Measurements from ENCODE around the gene SHMT1. TPM values are rescaled to one million over a fixed set of nuclear protein-coding genes. Genes with fewer than 3 reads are reported as not detected.
"Not testable (repeated sequence)": the region's sequence is repeated elsewhere in the genome, so short reads cannot be mapped to it uniquely, and the experiment has no call there.

SHMT1 gene
- 65.4 and 67.0 TPM in 2 replicates for total RNA-seq

DNA sequence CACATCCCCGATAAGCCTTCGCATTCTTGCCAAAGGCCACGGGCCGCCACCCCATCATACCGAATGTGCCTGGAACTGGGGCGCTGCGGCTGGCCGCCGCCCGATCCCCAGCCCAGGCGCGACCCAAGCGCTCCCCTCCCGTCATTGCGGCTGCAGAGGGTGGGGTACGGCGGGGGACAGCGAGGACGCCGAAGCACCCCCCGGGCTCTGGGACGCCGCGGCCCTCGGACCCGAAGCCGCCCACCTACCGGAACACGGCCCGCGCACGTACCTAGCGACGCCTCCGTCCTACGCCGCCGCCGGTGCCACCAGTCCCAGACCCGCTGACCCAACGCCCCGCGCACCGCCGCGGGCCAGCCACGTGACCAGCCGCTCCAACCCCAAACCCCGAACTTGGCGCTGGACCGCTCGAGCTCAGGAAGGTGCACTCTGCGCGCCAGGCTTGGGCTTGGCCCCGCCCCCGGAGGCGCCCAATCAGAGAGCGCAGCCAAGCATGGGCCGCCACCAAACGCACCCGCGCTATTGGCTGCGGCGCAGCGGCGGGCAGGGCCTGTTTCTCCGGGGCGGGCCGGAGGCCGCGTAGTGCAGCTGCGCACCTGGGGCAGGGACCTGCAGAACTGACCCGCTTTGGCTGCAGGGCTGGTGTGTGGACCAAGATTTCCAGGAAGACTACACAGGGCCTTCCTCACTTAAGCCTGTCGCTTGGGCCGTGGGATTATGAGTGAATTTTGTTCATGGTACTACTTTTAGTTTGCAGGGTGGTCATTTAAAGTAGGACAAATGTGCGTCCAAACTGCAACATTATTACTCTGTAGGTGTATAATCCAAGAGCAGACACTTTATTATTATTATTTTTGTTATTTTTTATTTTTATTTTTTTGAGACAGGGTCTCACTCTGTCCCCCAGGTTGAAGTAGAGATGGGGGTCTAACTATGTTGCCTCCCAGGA lies at the start of gene SHMT1:
SHMT1 (minus strand) TSS at position 450 of the 949 bp plus-strand sequence. CDS start 7,569 bp downstream, outside the sequence.
- intact Hi-C loops (cut with micrococcal nuclease): no loop called here

DNA sequence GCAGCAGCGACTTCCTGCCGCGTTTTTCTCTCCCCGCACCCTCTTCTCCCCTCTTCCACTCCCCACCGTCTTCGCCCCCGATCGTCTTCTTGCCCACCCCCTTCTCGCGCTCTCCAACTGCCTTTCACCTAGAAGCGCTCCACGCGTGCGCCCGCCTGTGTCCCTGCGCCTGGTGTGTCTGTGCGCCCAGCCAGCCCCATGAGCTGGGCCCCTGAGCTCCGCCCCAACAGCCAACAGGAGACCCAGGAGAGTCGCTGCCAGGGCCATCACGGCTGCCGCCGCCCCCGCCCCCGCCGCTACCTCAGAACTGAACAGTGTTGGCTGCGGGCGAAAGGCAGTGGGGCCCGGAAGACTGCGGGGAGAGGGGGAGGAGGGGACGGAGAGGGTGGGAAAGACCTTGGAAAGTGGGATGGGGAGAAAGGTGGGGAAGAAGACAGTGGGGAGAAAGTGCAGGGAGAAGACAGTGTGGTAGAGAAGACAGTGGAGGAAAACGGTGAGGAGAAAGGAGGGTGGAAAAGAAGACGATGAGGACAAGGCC lies 48.7 kb upstream of the SHMT1 start:
- intact Hi-C loops (cut with micrococcal nuclease): not testable (repeated sequence)

DNA sequence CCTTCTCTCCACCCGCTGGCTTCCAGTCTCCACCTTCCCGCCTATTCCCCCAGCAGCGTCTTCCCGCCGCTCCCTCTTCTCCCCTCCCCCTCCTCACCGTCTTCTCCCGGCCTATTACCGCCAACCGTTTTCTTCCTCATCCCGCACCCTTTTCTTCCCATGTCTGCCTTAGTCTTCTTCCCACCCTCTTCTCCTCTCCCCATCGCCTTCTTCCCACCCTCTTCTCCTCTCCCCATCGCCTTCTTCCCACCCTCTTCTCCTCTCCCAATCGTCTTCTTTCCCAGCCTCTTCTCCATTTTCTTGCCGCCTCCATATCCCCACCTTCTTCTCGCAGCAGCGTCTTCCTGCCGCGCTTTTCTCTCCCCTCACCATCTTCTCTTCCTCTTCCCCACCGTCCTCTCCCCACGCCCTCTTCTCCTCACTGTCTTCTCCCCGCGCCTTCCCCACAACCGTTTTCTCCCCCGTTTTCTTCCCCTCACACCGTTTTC lies 48.1 kb upstream of the SHMT1 start:
- intact Hi-C loops (cut with micrococcal nuclease): not testable (repeated sequence)

DNA sequence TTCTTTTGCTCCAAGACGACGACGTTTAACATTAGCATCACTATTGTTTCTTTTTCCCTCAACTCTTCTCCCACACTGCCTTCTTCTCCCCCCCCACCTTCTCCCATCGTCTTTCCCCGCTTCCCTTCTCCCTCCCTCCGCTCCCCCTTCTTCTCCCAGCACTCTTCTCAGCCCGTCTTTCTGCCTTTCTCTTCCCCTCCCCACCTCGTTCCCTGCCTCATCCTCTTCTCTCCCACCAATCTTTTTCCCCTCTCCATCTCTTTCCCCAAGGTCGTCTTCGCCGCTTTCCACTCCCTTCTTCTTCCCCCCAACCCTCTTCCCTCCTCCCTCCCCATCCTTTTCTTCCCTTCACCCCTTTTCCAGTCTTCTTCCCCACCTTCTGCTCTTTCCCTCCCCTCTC lies 47.4 kb upstream of the SHMT1 start:
- intact Hi-C loops (cut with micrococcal nuclease): not testable (repeated sequence)

DNA sequence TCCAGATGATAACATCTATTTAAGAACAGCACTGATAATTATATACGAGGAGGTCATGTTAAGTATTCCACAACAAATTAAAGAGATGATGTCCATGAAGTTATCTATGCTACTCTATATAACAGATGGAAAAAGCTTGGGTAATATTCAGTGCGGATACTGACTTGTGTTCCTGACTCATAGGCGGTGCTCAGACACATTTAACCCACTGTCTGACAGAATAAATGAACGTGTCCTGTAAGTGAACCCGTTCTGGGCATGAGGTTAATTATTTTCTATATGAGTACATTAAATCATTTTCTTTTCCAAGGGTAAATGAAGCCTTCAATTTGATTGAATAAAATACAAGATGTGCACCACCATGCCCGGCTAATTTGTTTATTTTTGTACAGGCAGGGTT lies 46.0 kb upstream of the SHMT1 start:
- intact Hi-C loops (cut with micrococcal nuclease): not testable (repeated sequence)

DNA sequence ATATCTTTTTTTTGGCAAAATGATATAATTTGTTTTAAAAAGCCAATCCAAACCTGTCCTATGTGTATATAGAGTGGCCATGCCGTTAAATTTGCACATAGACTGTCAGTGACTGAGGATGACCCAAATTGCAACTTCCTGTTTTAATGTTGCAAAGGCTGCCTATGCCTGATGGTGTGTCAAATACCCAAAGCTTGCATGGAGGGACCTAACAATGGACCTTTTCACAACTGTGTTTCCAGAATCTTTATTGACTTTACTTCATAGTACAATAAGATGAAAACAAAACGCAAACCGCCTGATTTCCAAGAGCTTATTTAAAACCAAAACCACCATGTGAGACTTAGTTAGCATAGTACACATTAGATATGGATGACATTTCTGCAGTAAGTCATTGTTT lies 45.6 kb upstream of the SHMT1 start:
- intact Hi-C loops (cut with micrococcal nuclease): not testable (repeated sequence)

DNA sequence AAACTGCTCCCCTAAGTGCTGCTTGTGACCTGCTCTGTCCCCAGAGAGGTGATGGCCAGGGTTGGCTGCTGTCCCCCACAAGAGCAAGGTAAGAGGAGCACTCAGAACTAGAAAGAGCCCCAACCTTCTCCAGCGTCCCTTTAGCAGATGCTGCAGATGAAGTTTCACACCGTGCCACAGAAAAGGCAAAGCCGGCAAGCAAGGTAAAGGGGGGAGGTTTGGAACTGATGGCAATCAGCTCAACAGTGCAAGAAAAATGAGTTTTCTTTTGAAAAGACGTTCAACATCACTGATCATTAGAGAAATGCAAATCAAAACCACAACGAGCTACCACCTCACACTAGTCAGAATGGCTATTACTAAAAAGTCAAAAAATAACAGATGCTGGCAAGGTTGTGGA lies 40.3 kb upstream of the SHMT1 start:
- intact Hi-C loops (cut with micrococcal nuclease): not testable (repeated sequence)

DNA sequence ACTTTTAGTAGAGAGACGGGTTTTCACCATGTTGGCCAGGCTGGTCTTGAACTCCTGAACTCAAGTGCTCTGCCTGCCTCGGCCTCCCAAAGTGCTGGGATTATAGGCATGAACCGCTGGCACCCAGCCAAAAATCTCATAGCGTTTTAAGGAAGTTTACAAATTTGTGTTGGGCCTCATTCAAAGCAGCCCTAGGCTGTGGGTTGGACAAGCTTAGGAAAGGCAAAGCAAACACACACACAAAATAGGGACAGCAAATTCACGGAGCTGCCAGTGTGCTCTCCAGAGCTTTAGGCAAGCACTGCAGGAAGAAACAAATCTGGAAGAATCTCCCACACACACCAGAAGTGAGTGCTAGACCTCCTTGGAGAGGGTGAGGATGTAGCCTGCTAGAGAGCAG lies 39.8 kb upstream of the SHMT1 start:
- intact Hi-C loops (cut with micrococcal nuclease): not testable (repeated sequence)

DNA sequence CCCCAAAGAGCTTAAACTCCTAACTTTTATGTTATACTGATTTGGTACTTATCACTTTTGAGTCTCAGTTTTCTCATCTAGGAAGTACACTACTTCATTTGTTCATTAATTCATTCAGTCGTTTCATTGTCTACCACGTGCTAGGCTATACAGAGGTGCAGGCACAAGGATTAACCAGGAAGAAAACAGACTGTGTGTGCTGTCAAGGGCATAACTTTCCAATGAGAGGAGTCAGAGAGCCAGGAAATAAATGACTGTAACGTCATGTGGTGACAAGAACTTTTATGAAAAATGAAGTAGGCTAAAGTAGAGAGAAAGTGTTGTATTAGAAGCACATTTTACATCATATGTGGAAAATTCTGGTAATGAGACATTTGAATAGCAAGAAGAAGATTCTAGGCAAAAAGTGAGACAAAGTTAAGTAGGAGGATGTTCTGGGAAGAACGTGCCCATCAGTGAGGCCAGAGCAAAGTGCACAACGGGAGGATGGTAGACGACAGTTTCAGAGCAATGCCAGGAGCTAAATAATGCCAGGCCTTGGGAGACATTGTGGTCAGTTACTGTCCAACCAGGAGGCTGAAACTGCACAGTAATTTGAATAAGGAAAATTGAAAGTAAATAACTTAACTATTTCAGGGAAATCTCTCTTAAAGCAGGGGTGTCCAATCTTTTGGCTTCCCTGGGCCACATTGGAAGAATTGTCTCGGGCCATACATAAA lies 38.7 kb upstream of the SHMT1 start:
- intact Hi-C loops (cut with micrococcal nuclease): not testable (repeated sequence)

DNA sequence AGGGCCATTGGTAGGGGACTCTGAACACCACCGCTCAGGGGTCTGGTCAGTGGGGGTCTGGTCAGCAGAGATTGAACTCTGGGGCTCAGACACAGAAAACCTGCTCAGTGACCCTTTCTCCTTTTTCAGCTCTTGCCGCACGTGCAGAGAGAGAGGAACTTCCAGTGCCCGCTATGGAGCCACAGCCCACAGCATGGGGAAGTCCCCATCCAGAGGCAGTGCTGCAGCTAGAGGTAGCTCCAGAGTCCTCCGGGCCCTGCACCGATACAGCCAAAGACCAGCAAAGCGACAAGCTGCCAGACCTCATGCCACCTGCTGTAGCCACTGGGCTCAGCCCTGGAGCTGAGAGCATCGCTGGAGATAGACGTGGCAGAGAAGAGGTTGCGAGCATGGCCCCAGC lies 25.4 kb upstream of the SHMT1 start:
- intact Hi-C loops (cut with micrococcal nuclease): not testable (repeated sequence)

DNA sequence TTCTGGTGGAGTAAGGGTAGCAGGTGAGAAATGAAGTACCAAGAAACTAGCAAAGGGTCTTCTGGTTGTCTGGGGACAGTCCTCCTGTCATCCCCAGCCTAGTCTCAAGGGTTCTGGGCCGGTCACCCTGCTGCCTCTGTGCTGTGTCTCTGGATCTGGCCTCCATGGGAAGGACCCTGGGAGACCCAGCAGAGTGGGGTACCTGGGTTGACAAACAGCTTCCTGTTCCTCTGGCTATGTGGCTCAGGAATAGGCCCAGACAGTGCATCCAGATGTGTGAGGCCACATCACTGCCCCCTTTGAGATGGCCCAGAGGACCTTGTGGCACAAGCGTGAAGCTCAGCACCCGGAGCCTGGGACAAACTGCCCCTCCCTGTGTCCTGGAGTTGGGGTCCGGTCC lies 24.9 kb upstream of the SHMT1 start:
- intact Hi-C loops (cut with micrococcal nuclease): not testable (repeated sequence)

DNA sequence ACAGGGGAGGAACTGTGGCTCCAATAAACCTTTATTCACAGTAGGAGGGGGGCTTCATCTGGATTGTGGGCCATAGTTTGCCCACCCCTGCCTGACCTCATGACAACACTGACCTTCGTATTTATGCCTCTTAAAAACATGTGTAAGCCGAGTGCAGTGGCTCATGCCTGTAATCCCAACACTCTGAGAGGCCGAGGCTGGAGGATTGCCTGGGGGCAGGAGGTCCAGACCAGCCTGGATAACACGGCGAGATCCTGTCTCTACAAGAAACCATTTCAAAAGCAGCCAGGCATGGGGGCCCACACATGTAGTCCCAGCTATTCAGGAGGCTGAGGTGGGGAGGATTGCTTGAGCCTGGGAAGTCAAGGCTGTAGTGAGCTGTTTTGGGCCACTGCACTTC lies 24.2 kb upstream of the SHMT1 start:
- intact Hi-C loops (cut with micrococcal nuclease): not testable (repeated sequence)

DNA sequence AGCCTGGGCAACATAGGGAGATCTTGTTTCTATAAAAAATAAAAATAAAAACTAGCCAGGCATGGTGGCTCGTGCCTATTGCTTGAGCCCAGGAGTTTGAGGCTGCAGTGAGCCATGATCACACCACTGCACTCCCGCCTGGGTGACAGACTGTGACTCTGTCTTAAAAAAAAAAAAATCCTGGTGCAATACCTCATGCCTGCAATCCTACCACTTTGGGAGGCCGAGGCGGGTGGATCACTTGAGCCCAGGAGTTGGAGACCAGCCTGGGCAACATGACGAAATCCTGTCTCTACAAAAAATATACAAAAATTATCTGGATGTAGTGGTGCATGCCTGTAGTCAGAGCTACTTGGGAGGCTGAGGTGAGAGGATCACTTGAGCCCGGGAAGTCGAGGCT lies 20.9 kb upstream of the SHMT1 start:
- intact Hi-C loops (cut with micrococcal nuclease): not testable (repeated sequence)

DNA sequence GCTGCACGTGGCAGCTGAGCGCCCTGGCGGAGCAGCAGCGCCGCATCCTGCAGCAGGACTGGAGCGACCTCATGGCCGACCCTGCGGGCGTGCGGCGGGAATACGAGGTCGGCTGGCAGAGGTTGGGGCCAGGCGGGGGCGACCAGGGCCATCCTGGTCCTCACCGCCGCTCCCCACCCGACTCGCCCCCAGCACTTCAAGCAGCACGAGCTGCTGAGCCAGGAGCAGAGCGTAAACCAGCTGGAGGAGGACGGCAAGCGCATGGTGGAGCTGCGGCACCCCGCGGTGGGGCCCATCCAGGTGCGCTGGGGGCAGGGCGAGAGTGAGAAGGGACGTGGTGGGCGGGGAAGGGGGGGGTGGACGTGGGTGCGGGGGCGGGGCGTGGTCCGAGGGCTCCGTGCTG lies 19.7 kb upstream of the SHMT1 start:
- intact Hi-C loops (cut with micrococcal nuclease): not testable (repeated sequence)

DNA sequence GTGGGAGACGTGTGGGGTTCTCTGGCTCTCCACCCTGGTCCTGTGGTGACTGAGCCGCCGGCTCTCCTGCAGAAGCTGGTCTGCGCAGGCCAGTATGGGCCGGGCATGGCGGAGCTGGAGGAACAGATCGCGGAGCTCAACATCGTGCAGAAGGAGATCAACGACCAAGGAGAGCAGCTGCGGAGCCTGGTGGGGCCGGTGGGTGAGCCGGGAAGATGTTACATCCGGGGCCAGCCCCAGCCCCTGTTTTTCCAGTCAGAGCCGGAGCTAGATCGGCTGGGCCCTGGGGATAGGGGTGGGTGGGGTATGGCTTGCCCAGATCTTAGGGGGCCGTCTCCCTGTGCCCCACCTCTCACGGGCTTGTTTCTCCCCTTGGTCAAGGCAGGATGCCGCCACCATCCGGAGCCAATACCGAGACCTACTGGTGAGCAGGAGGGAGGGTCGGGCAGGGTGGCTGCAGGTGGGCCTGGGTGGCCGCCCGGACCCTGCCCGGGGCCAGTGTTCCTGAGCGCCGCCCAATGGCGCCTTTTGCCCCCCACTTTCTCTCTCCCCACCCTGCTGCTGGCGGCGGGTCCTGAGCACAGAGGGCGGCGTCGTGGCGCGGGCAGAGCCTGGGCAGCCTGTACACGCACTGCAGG lies 19.2 kb upstream of the SHMT1 start:
- intact Hi-C loops (cut with micrococcal nuclease): no loop called here

DNA sequence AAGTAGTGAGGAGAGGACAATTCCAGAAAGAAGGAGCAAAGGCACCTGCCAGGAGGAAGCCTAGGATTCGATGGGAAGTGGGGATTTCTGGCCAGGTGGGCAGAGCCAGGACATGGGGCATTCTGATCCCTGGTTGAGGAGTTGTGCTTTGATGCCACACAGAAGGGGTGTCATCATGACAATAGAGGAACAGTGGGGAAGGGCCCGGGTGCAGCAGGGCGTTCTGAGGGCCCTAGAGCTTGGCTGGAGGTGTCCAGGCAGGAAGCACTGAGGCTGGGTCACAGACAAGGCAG lies 18.5 kb upstream of the SHMT1 start:
- intact Hi-C loops (cut with micrococcal nuclease): no loop called here

DNA sequence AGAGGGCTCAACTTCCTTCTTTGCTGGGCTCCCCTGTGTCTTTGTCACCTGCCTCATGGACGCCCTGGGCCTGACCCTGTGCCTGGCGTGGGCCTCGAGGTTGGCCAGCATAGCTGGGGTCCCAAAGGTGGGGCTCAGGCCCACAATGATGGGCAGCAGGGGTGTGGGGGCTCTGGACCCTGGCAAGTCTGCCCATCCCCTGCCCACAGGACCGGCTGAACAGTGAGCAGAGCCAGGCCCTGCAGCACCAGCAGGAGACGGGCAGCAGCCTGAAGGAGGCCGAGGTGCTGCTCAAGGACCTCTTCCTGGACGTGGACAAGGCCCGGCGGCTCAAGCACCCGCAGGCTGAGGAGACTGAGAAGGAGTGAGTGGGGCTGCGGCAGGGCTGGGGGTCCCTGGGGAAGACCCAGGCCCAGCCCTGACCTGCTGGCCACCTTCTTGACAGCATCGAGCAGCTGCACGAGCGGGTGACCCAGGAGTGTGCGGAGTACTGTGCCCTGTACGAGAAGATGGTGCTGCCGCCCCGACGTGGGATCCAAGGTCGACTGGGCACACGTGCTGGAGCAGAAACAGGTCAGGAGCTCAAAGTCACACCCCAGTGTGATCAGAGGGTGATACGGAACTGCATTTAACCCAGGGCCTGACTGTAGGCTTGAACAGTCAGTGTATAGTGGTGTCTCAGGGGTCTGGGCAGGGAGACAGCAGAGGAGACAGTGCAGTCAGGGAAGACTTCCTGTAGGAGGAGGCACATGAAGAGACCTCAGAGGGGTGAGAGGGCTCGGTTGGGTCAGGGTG lies 18.0 kb upstream of the SHMT1 start:
- intact Hi-C loops (cut with micrococcal nuclease): no loop called here

DNA sequence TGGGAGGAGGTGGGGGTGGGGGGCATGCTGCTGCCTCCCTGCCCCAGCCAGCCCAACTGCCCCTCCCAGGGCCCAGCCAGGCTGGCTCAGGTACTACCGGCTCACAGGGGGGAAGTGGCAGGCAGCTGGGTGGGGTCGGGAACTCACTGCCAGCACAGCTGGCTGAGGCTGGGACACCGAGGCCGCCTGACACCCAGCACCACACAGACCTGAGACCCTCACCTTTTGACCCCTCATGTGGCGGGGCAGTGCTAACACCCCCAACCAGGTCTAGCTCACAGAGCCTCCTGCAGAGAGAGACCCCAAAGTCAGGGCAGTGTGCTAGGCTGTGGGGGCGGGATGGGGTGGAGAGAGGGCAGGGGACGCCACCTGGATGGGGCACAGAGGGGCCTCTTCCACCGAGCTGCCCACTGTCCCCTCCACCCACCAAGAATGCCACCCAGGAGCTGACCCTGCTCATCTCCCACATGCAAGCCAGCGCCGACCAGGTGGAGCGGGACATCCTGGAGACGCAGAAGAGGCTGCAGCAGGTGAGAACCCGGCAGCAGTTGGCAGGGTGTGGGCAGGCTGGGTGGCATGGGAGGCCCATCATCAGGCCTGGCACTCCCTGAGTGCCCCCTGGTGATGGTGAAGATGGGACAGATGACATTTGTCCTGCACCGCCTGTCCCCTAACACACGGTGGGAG lies 17.3 kb upstream of the SHMT1 start:
- intact Hi-C loops (cut with micrococcal nuclease): no loop called here

DNA sequence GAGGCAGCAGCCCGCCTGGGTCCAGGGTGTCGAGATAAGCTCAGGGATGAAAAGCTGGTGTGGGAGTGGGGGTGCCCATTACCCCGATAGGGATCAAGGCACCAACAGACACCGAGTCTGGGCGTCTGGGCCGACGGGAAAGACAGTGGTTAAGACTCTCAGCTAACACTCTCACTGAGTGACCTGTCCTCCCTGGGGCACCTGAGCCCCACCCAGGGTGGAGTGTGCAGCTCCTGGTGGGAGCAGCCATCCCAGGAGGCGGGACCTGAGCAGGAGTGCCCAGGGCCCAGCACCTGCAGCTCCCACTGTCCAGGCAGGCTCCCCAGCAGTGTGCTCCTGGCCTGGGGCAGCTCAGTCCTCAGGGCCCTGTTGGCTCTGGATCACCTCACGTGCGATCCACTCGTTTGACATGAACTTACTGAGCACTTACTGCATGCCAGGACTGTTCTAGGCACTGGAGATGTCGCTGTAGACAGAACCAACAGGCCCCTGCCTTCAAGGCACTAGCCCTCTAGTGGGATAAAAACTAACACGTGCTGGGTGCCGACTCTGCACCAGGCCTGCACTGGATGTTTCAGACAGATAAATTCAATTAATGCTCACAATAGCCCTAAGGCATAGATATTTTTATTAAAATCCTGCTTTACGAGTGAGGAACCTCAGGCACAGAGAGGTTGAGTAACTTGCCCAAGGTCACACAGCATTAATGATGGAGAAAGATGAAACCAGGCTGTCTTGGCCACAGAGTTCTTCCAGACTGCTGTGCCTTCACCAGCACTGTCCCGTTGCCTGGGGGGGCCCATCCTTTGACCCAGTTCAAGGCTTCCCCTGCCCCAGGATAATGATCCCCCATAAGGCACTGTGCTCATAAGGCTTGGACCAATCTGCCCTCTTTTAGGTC lies 16.1 kb upstream of the SHMT1 start:
- intact Hi-C loops (cut with micrococcal nuclease): no loop called here
